BLaER1 (cell line): ENCODE results near the gene QSER1.
"Not testable (repeated sequence)": the region's sequence is repeated elsewhere in the genome, so short reads cannot be mapped to it uniquely, and the experiment has no call there.

Experiments
- H3K27ac ChIP-seq: shearing (Covaris generic); formaldehyde crosslinking; 2 replicates; pipeline ENCODE4 v1.8.1; 2022
- H3K27me3 ChIP-seq: shearing (Covaris generic); formaldehyde crosslinking; 2 replicates; pipeline ENCODE4 v1.8.1; 2022
- H3K36me3 ChIP-seq: shearing (Covaris generic); formaldehyde crosslinking; 2 replicates; pipeline ENCODE4 v1.8.1; 2022
- H3K4me1 ChIP-seq: shearing (Covaris generic); formaldehyde crosslinking; 2 replicates; pipeline ENCODE4 v1.8.1; 2022
- H3K4me2 ChIP-seq: shearing (Covaris generic); formaldehyde crosslinking; 2 replicates; pipeline ENCODE4 v1.8.1; 2022
- H3K4me3 ChIP-seq: shearing (Covaris generic); formaldehyde crosslinking; 2 replicates; pipeline ENCODE4 v1.8.1; 2022
- H3K9ac ChIP-seq: shearing (Covaris generic); formaldehyde crosslinking; 2 replicates; pipeline ENCODE4 v1.8.1; 2022
- H3K9me3 ChIP-seq: shearing (Covaris generic); formaldehyde crosslinking; 2 replicates; pipeline ENCODE4 v1.8.1; 2022
- H4K20me1 ChIP-seq: shearing (Covaris generic); formaldehyde crosslinking; 2 replicates; pipeline ENCODE4 v1.8.1; 2022
- Cebpa-rat ChIP-seq: shearing (Covaris generic); IDR thresholded peaks from 2 replicates; pipeline ENCODE4 v1.8.1; 2022

Gene QSER1

DNA sequence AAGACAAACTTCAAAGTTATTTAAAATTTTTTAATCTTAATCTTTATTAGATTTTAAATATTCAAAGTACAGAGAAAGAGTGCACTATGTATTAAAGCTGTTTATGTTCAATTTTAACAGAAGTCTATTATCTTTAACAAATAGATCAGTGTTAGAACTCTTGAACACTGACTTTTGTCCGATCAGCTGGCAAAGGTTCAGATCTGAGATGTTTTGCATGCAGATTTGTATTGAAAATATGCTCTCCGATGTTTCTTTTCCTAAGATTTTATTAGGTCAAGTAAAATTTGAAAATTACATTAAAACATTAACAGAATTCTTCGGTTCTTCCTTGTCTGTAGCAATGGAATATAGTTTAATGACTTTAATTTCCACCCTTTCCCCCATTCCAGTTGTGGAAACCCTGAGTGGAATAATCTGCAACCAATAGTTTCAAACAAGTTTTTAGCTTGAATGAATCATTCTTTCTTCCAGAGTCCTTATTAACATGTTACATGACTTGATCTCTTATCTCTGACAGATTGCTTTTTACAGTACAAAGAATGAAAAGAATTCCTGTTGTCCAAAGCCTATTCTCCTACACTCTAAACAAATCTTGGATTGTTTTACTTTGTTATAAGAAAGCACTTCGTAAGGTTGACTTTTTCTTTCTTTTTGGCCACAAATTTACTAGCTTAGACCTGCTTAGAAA is 135.4 kb downstream of the QSER1 start:
- H3K27ac ChIP-seq, result no peak overlapping the region
- H3K4me1 ChIP-seq, result no peaks in the 10 kb centered on the region
- no peaks in the 10 kb centered on the region for H4K20me1 ChIP-seq
- H3K4me2 ChIP-seq, result no peak overlapping the region
- H3K36me3 ChIP-seq, result no peaks in the 10 kb centered on the region
- H3K9me3 ChIP-seq, result no peaks in the 10 kb centered on the region
- H3K9ac ChIP-seq, result no peak overlapping the region
- H3K4me3 ChIP-seq, result no peak overlapping the region
- no peaks in the 10 kb centered on the region for H3K27me3 ChIP-seq
- no peak for TF ChIP-seq Cebpa-rat

DNA sequence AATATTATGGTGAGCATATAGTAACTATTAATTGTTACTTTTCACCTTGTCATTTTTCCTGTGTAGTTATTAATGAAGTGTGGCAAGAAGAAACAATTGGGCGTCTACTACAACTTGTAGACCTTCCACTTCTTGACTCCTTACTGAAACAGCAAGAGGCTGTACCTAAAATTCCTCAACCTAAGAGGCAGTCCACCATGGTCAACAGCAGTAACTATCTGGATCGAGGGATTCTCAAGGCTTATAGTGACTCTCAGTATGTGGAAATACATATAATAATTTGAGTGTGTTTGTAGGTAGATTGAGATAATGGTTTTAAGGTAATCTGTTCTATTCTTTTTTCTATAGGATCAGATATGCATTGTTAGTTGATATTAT is 135.9 kb downstream of the QSER1 start:
- H3K27me3 ChIP-seq, result no peaks in the 10 kb centered on the region
- no peaks in the 10 kb centered on the region for H3K36me3 ChIP-seq
- no peaks in the 10 kb centered on the region for H4K20me1 ChIP-seq
- no peaks in the 10 kb centered on the region for H3K4me1 ChIP-seq
- H3K9me3 ChIP-seq, result no peaks in the 10 kb centered on the region
- TF ChIP-seq Cebpa-rat, result no peak
- H3K9ac ChIP-seq, result no peak overlapping the region
- no peak overlapping the region for H3K27ac ChIP-seq
- no peak overlapping the region for H3K4me3 ChIP-seq
- no peak overlapping the region for H3K4me2 ChIP-seq

DNA sequence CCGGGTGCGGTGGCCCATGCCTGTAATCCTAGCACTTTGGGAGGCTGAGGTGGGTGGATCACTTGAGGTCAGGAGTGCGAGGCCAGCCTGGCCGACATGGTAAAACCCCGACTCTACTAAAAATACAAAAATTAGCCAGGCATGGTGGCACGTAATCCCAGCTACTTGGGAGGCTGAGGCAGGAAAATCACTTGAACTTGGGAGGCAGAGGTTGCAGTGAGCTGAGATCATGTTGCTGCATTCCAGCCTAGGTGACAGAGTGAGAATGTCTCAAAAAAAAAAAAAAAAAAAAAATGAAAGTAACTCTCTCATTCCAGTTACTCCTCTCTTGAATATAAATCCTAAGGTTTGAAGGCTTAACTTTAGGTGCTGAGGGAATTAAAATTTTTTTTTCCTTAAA is 136.6 kb downstream of the QSER1 start:
- H3K36me3 ChIP-seq, H3K9ac ChIP-seq, H3K4me2 ChIP-seq, H3K27me3 ChIP-seq, H4K20me1 ChIP-seq, H3K9me3 ChIP-seq, H3K4me1 ChIP-seq, H3K4me3 ChIP-seq, H3K27ac ChIP-seq: not testable (repeated sequence)
